ENCODE results near the gene MRPS25.

DNA sequence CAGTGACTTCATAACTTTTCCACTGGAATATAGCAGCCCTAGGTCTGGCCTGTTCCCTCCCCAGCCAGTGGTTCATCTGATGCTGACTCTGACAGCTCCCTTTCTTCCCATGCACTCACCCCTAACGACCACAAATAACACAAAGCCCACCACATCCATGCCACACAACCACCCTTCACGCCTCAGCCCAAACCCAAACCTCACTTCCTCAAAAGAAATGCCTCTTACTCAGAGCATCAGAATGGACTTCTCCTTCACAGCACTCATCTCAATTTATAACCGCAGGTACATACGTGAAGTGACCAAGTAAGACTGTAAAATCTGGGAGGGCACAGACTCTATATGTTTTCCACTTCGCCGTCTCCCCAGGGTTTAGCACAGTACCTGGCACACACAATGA, 32.8 kb upstream of the MRPS25 start:
- TF ChIP-seq CTCF (IDR thresholded peaks at IDR 0.05) (no peak), POLR2AphosphoS5 (IDR thresholded peaks at IDR 0.05) (no peak)
